GM12865 (cell line): ENCODE measurements around the gene EIF5A2.
"Not testable (repeated sequence)": the region's sequence is repeated elsewhere in the genome, so short reads cannot be mapped to it uniquely, and the experiment has no call there.

Source experiments
- DNase-seq: peaks from one replicate; pipeline ENCODE4 v3.0.0; 2010; ENCODE audit warnings: low read depth
- H3K4me3 ChIP-seq: 2 replicates; pipeline ENCODE4 v1.5.1; 2011; ENCODE audit warnings: mild to moderate bottlenecking, low read depth, low read length, control low read depth
- TF ChIP-seq, protein P1 (sequence below): IDR thresholded peaks from 2 replicates; pipeline ENCODE4 v1.5.1; 2011; ENCODE audit warnings: low read length, control low read depth, low read depth, inconsistent platforms; ENCODE audit not compliant: insufficient read depth; ENCODE audit errors: missing control alignments

EIF5A2 gene

DNA sequence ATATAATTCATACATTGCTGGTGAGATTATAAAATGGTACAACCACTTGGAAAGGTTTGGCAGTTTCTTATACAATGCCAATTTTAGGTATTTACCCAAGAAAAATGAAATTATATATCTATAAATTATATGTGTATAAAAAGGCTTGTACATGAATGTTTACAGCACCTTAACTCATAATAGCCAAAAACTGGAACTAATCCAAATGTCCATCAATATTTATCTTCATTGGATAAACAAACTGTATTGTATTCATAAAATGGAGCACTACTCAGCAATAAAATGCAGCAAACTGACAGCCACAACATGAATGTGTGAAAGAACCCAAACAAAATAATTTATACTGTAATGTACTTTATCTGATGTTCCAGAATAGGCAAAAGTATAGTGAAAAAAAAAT lies 33.6 kb upstream of the EIF5A2 start:
- no peak for DNase-seq
- no peak overlapping the region for H3K4me3 ChIP-seq
- TF ChIP-seq, protein P1, sequence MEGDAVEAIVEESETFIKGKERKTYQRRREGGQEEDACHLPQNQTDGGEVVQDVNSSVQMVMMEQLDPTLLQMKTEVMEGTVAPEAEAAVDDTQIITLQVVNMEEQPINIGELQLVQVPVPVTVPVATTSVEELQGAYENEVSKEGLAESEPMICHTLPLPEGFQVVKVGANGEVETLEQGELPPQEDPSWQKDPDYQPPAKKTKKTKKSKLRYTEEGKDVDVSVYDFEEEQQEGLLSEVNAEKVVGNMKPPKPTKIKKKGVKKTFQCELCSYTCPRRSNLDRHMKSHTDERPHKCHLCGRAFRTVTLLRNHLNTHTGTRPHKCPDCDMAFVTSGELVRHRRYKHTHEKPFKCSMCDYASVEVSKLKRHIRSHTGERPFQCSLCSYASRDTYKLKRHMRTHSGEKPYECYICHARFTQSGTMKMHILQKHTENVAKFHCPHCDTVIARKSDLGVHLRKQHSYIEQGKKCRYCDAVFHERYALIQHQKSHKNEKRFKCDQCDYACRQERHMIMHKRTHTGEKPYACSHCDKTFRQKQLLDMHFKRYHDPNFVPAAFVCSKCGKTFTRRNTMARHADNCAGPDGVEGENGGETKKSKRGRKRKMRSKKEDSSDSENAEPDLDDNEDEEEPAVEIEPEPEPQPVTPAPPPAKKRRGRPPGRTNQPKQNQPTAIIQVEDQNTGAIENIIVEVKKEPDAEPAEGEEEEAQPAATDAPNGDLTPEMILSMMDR = no peak

DNA sequence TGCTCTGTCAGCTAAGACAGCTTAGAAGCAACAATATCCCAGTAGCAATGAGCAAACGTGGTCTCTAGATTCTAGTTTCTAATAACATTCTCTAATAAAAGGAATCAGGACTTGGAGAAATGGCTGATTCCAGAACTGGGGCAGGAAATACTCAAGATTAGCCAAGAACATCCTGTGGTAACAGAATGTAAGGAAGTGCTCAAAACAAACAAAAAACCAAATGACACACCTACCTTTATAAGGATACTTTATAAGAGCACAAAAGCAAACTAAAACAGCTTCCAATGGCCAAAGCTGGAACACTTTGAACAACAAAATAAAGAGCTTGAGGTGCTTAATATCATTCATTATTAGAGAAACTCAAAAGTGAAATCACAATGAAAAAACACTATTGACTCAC lies 33.1 kb upstream of the EIF5A2 start:
- H3K4me3 ChIP-seq = no peak overlapping the region
- no peak for DNase-seq
- TF ChIP-seq, protein P1 = no peak

DNA sequence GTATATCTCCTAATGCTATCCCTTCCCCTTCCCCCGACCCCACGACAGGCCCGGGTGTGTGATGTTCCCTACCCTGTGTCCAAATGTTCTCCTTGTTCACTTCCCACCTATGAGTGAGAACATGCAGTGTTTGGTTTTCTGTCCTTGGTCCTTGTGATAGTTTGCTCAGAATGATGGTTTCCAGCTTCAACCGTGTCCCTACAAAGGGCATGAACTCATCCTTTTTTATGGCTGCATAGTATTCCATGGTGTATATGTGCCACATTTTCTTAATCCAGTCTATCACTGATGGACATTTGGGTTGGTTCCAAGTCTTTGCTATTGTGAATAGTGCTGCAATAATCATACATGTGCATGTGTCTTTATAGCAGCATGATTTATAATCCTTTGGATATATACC lies 24.6 kb upstream of the EIF5A2 start:
- DNase-seq, H3K4me3 ChIP-seq: not testable (repeated sequence)

DNA sequence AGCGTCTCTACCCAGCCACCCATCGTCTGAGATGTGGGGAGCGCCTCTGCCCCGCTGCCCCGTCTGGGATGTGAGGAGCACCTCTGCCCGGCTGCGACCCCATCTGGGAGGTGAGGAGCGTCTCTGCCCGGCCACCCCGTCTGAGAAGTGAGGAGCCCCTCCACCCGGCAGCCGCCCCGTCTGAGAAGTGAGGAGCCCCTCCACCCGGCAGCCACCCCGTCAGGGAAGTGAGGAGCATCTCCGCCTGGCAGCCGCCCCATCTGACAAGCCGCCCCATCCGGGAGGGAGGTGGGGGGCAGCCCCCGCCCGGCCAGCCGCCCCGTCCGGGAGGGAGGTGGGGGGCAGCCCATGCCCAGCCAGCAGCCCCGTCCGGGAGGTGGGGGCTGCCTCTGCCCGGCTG lies 15.1 kb upstream of the EIF5A2 start:
- DNase-seq, H3K4me3 ChIP-seq: not testable (repeated sequence)

DNA sequence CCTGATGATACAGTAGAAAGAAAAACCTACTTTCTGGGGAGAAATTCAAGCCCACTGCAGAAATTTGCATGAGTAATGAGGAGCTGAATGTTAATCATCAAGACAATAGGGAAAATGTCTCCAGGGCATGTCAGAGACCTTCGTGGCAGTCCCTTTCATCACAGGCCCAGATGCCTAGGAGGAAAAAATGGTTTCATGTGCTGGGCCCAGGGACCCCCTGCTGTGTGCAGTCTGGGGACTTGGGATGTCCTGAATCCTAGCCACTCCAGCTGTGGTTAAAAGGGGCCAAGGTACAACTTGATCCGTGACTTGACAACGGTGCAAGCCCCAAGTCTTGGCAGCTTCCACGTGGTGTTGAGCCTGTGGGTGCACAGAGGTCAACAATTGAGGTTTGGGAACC lies 10.3 kb upstream of the EIF5A2 start:
- no peak overlapping the region for H3K4me3 ChIP-seq
- TF ChIP-seq, protein P1 = no peak
- DNase-seq = no peak

DNA sequence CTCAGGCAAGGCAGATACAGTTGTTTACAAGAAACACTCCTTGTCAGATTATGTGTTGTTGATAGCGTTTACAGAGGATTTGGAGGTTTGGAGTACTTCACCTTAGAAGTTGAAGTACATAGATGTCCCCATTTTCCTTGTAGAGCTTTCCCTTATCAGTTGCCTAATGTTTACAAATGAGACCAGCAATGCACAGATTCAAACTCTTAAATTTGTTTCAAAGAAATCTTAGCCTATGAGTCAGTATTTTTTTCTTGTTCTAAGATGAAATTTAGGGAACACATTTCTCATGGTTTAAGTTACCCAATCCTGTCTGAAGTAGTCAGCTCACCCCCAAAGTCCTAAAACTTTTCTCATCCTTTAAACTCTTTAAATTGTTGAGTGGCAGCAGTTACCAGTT lies 6.3 kb upstream of the EIF5A2 start:
- TF ChIP-seq, protein P1 = no peak
- DNase-seq = no peak
- no peak overlapping the region for H3K4me3 ChIP-seq

DNA sequence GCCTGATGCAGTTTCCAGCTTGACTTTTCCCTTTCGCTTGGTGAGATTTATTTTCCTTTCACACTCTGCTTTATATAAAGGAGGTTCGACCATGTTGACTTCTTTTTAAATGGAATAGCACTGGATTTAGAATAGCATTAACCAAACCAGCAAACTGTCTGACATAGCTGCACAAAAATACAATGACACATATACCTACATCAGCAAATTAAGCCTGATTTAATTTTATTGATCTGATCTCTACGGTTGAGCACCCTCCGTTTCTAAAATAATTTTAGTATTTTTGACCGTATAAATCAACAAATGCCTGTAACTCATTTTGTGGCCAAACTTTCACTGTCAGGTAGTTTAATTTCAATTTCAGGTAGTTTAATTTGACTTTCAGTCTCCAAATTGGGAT lies 5.8 kb upstream of the EIF5A2 start:
- TF ChIP-seq, protein P1 = no peak

DNA sequence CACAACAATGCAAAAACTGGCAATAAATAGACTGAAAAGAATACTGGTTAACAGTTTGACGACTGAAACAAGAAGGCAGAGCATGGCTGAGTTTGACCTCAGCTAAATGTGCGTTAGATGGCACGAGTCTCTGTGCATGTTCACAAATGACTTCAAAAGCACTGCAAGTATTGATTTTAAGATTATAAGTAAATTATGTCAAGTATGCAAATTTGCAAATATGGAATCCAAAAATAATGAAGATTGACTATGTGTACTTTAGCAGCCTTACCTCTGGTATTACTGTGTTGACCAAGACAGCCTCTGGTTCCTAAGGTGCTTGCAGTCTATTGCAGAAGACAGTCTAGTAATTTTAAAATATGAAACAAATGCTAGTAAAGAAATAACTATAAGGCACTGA lies 2.6 kb upstream of the EIF5A2 start:
- no peak for DNase-seq
- no peak overlapping the region for H3K4me3 ChIP-seq
- TF ChIP-seq, protein P1 = no peak

More for the DNA sequence above, 5.8 kb upstream of the EIF5A2 start:
- H3K4me3 ChIP-seq = no peak overlapping the region
- no peak for DNase-seq
